Activated CD4-positive, alpha-beta T cell treated with anti-CD3 and anti-CD28 coated beads, Interleukin-2, Interleukin-6, amounts not matched to agents 100 ng/mL and 50 ng/mL, durations not matched to agents 16 hours and 8 hours (primary cell): ENCODE measurements around the gene SOX30.

Source experiments
- DNase-seq: peaks from one replicate; pipeline ENCODE4 v3.0.0-alpha.2; 2020

SOX30 gene

GRCh38 chr5:157607371-157608161 lies 44.7 kb downstream of the SOX30 start:
- DNase-seq: peak; percentile 89

GRCh38 chr5:157606046-157606445 lies 46.2 kb downstream of the SOX30 start:
- no peak for DNase-seq

- peak; percentile 92 for DNase-seq
Measured at GRCh38 chr5:157603333-157604190, 48.7 kb downstream of the SOX30 start.

GRCh38 chr5:157602505-157602904 lies 49.7 kb downstream of the SOX30 start:
- DNase-seq: peak; percentile 81

- no peak for DNase-seq
Measured at GRCh38 chr5:157600252-157600651, 52.0 kb downstream of the SOX30 start.

GRCh38 chr5:157599565-157599964 lies 52.7 kb downstream of the SOX30 start:
- DNase-seq: peak; percentile 44

- peak; percentile 45 for DNase-seq
Measured at GRCh38 chr5:157598350-157598936, 53.8 kb downstream of the SOX30 start.

GRCh38 chr5:157597277-157597676 lies 55.0 kb downstream of the SOX30 start:
- peak; percentile 76 for DNase-seq

- peak; percentile 92 for DNase-seq
Measured at GRCh38 chr5:157596487-157596886, 55.8 kb downstream of the SOX30 start.

- peak; percentile 70 for DNase-seq
Measured at GRCh38 chr5:157594675-157595459, 57.4 kb downstream of the SOX30 start.

GRCh38 chr5:157594257-157594656 lies 58.0 kb downstream of the SOX30 start:
- DNase-seq: peak; percentile 81

GRCh38 chr5:157593052-157593757 lies 59.0 kb downstream of the SOX30 start:
- no peak for DNase-seq

GRCh38 chr5:157592594-157592993 lies 59.6 kb downstream of the SOX30 start:
- no peak for DNase-seq

- DNase-seq: no peak
Measured at GRCh38 chr5:157590478-157590877, 61.8 kb downstream of the SOX30 start.

- DNase-seq: no peak
Measured at GRCh38 chr5:157584628-157585027, 67.6 kb downstream of the SOX30 start.

- peak; percentile 59 for DNase-seq
Measured at GRCh38 chr5:157582731-157583620, 69.3 kb downstream of the SOX30 start.

GRCh38 chr5:157581901-157582300 lies 70.3 kb downstream of the SOX30 start:
- no peak for DNase-seq

GRCh38 chr5:157578079-157578780 lies 74.0 kb downstream of the SOX30 start:
- no peak for DNase-seq

GRCh38 chr5:157576678-157577077 lies 75.6 kb downstream of the SOX30 start:
- no peak for DNase-seq
